GM12878 (cell line): ENCODE measurements around the gene TERB2. TPM values are rescaled to one million over a fixed set of nuclear protein-coding genes. Genes with fewer than 3 reads are reported as not detected.
"Not testable (repeated sequence)": the region's sequence is repeated elsewhere in the genome, so short reads cannot be mapped to it uniquely, and the experiment has no call there.

ENCODE experiments used
- ATAC-seq: fragments of 200-7000 bp; cut with Tn5 transposase; 3 replicates; pipeline ENCODE4 v1.9.1; 2020; ENCODE audit warnings: mild to moderate bottlenecking, moderate library complexity
- BruUV-seq: library from RNA; stranded (reverse); fragments of 400-500 nt; replicated peaks from 2 replicates; lab custom pipeline; 2021; lab: Mats Ljungman, UMichigan
- CTCF ChIA-PET: fragments of 300-600 bp; sonication (Branson Sonifier 250); formaldehyde crosslinking; extraction: SDS; loops from one replicate; lab custom pipeline; 2021; ENCODE audit warnings: inconsistent platforms; lab: Yijun Ruan, JAX
- POLR2A ChIA-PET: fragments of 350-600 bp; formaldehyde crosslinking; extraction: SDS; loops from one replicate; lab custom pipeline; 2021; ENCODE audit warnings: inconsistent platforms; lab: Charles Lee
- RAD21 ChIA-PET: fragments of 300-600 bp; sonication (Branson Sonifier 250); formaldehyde crosslinking; loops from one replicate; lab custom pipeline; 2023; ENCODE audit warnings: antibody characterized with exemption; ENCODE audit not compliant: unreplicated experiment; lab: Charles Lee
- SMC1A ChIA-PET: fragments of 300-600 bp; sonication (Branson Sonifier 250); formaldehyde crosslinking; loops from one replicate; lab custom pipeline; 2023; ENCODE audit not compliant: unreplicated experiment, uncharacterized antibody; lab: Charles Lee
- DNase-seq: peaks from one replicate; pipeline ENCODE4 v3.0.0-alpha.2; 2011; ENCODE audit warnings: low read depth, low spot score
- FAIRE-seq: peaks from 3 replicates; lab custom pipeline; 2011; peaks lifted over from hg19 to GRCh38; lab: Jason Lieb, UNC
- H2AFZ ChIP-seq: 2 replicates; pipeline ENCODE4 v1.6.0; 2011; ENCODE audit warnings: low read depth, low read length, control low read depth; ENCODE audit not compliant: control insufficient read depth
- H3K27ac ChIP-seq: 2 replicates; pipeline ENCODE4 v1.5.1; 2011; ENCODE audit warnings: control low read depth; ENCODE audit not compliant: control insufficient read depth, insufficient read depth
- H3K27me3 ChIP-seq, 2 experiments: replicated peaks in 1 of 2; 2 replicates each; pipeline versions ENCODE4 v1.6.0 to v1.6.1; 2011; ENCODE audit warnings: low read length in 1 of 2; ENCODE audit not compliant: control insufficient read depth in 2 of 2, insufficient read depth in 2 of 2
- H3K36me3 ChIP-seq, 2 experiments: 2 replicates each; pipeline ENCODE4 v1.5.1; 2011; ENCODE audit warnings: low read length in 1 of 2; ENCODE audit not compliant: control insufficient read depth in 2 of 2, insufficient read depth in 2 of 2
- H3K4me1 ChIP-seq: 2 replicates; pipeline ENCODE4 v1.6.1; 2011; ENCODE audit warnings: mild to moderate bottlenecking, low read length, moderate library complexity, mixed read lengths; ENCODE audit not compliant: control insufficient read depth, insufficient read depth
- H3K4me2 ChIP-seq: 2 replicates; pipeline ENCODE4 v1.6.0; 2011; ENCODE audit warnings: control low read depth; ENCODE audit not compliant: control insufficient read depth, insufficient read depth
- H3K4me3 ChIP-seq: fragments of 200-600 bp; sonication (generic); 2 replicates; pipeline ENCODE4 v1.5.1; 2016
- H3K79me2 ChIP-seq: 2 replicates; pipeline ENCODE4 v1.6.0; 2011; ENCODE audit warnings: low read length; ENCODE audit not compliant: control insufficient read depth, insufficient read depth
- H3K9ac ChIP-seq: 2 replicates; pipeline ENCODE4 v1.8.0; 2011; ENCODE audit warnings: low read length, control low read depth, mixed read lengths; ENCODE audit not compliant: control insufficient read depth, insufficient read depth
- H3K9me3 ChIP-seq: replicated peaks from 3 replicates; pipeline ENCODE4 v1.5.1; 2011; ENCODE audit warnings: mild to moderate bottlenecking, low read length; ENCODE audit not compliant: control insufficient read depth, insufficient read depth
- H4K20me1 ChIP-seq: 2 replicates; pipeline ENCODE4 v1.6.0; 2011; ENCODE audit not compliant: control insufficient read depth, insufficient read depth
- WGBS: methylation state at CpG from one replicate; pipeline ENCODE4 v1.1.6; 2016; ENCODE audit warnings: low lambda C conversion rate; ENCODE audit not compliant: insufficient replicate concordance, insufficient coverage; ENCODE audit errors: missing lambda C conversion rate; 5-methylcytosine and 5-hydroxymethylcytosine counted together
- in situ Hi-C: fragments of 300-500 bp; cut with MboI; formaldehyde crosslinking; loops from 9 replicates; pipeline ENCODE4 v1.14.3; 2018; ENCODE audit warnings: mixed read lengths
- intact Hi-C: fragments of 100-400 bp; cut with micrococcal nuclease; formaldehyde crosslinking; loops from one replicate; pipeline ENCODE4 v1.14.2; 2022; ENCODE audit not compliant: unreplicated experiment
- polyA plus RNA-seq, 11 experiments: library from polyadenylated mRNA; depleted of rRNA in 4 of 11; unstranded in 6 of 11; stranded (reverse) in 5 of 11; fragments of >200 nt; fragmentation: Nextera tagmentation in 4 of 11; fragmentation: Illumina TruSeq in 1 of 11; extraction: Ambion mirVana in 4 of 11; extraction: Trizol in 1 of 11; gene quantifications; 1 replicate in 1 of 11; 2 replicates in 10 of 11; pipeline versions ENCODE4 v1.2.1 to v1.2.3, GENCODE V29; 2011 to 2016; ENCODE audit warnings: inconsistent platforms in 2 of 11, missing spikeins in 2 of 11, low read depth in 1 of 11
- total RNA-seq, 4 experiments: library from RNA; depleted of rRNA in 3 of 4; stranded (reverse); fragments of >200 nt in 3 of 4; fragmentation: Illumina TruSeq in 1 of 4; extraction: Trizol in 1 of 4; gene quantifications; 2 replicates each; pipeline versions ENCODE4 v1.2.1 to v1.2.3, GENCODE V29; 2013 to 2021

The TERB2 gene
- total and polyA plus RNA-seq, 10 of the 15 experiments (the other 5 are each of a cell fraction or from before 2014, with no cell fraction given) = not detected

GRCh38 chr15:44930283-44930682, 26.2 kb upstream of the TERB2 start:
- RAD21 ChIA-PET, H3K27me3 ChIP-seq, H3K9ac ChIP-seq, H3K4me2 ChIP-seq, H3K79me2 ChIP-seq, ATAC-seq, in situ Hi-C loops, H3K36me3 ChIP-seq, BruUV-seq, H3K27ac ChIP-seq, POLR2A ChIA-PET, H4K20me1 ChIP-seq, CTCF ChIA-PET, H3K9me3 ChIP-seq, H3K4me3 ChIP-seq, DNase-seq, H2AFZ ChIP-seq, H3K4me1 ChIP-seq, intact Hi-C loops, FAIRE-seq: not testable (repeated sequence)
- SMC1A ChIA-PET = interaction anchor here (1.3 kb wide), 1 partner anchor 15 kb away, joined by 3 read pairs; no protein-coding TSS in a partner anchor
- WGBS = 76% methylated on average over 4 of the region's 4 CpGs

DNA sequence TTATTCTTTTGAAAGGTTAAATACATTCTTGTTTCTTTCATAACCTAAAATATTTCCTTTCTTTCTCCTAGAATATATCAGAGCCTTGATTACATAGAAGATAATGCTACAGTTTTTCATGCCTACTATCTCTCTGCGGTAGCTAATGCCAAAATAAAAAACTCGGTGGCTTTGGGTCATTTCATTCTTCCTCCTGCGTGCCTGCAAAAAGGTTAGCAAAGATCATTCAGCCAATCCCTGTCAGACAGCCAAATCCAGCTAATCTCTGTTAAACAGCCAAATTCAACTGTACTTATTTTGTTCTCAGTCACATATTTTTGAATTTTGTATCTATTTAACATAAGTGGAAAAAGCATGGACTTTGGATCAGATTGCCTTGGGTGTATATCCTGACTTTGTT, 1.8 kb downstream of the TERB2 start:
- BruUV-seq, CTCF ChIA-PET, H3K27me3 ChIP-seq, SMC1A ChIA-PET, POLR2A ChIA-PET, H3K79me2 ChIP-seq, H3K9ac ChIP-seq, H3K36me3 ChIP-seq, H2AFZ ChIP-seq, ATAC-seq, H3K27ac ChIP-seq, H3K4me1 ChIP-seq, H3K4me3 ChIP-seq, intact Hi-C loops, H4K20me1 ChIP-seq, in situ Hi-C loops, H3K9me3 ChIP-seq, DNase-seq, H3K4me2 ChIP-seq: not testable (repeated sequence)
- WGBS = 78% methylated on average over 3 of the region's 3 CpGs
- FAIRE-seq = peak; percentile 38
- RAD21 ChIA-PET = interaction anchor here (0.6 kb wide), 1 partner anchor 80 kb away, joined by 3 read pairs; no protein-coding TSS in a partner anchor
